Measurements from ENCODE around the gene ACAP3.
A peak's percentile ranks its signal among the peaks of the same experiment; 100 is the strongest.

ACAP3 gene

GRCh38 chr1:1298861-1299685, 8.7 kb downstream of the ACAP3 start:
- DNase-seq: no peak

GRCh38 chr1:1297802-1298424, 9.8 kb downstream of the ACAP3 start:
- DNase-seq: no peak

GRCh38 chr1:1296070-1297061, 11.4 kb downstream of the ACAP3 start:
- no peak for DNase-seq

- DNase-seq: no peak
These were observed 12.4 kb downstream of the ACAP3 start for GRCh38 chr1:1295154-1295923.

- DNase-seq: no peak
These were observed 13.4 kb downstream of the ACAP3 start for GRCh38 chr1:1294250-1294890.

- no peak for DNase-seq
These were observed 14.2 kb downstream of the ACAP3 start for GRCh38 chr1:1293263-1294249.

GRCh38 chr1:1292851-1293250, 14.9 kb downstream of the ACAP3 start:
- no peak for DNase-seq

GRCh38 chr1:1292442-1292779, 15.3 kb downstream of the ACAP3 start:
- DNase-seq: no peak

- peak; percentile 77 for DNase-seq
These were observed 15.9 kb downstream of the ACAP3 start for GRCh38 chr1:1291548-1292441.

- DNase-seq: no peak
These were observed 16.7 kb downstream of the ACAP3 start for GRCh38 chr1:1291023-1291528.

GRCh38 chr1:1290238-1290731, 17.4 kb downstream of the ACAP3 start:
- DNase-seq: peak; percentile 82

GRCh38 chr1:1287288-1288110, 20.2 kb downstream of the ACAP3 start:
- DNase-seq: no peak

- DNase-seq: no peak
These were observed 21.1 kb downstream of the ACAP3 start for GRCh38 chr1:1286313-1287261.

- no peak for DNase-seq
These were observed 22.0 kb downstream of the ACAP3 start for GRCh38 chr1:1285611-1286311.

GRCh38 chr1:1285102-1285571, 22.6 kb downstream of the ACAP3 start:
- DNase-seq: no peak
